Naive thymus-derived CD4-positive, alpha-beta T cell (primary cell): ENCODE data around the gene RAB8B. TPM values are rescaled to one million over a fixed set of nuclear protein-coding genes. Genes with fewer than 3 reads are reported as not detected.
A peak's percentile ranks its signal among the peaks of the same experiment; 100 is the strongest.

Experiments used
- ATAC-seq: fragments of 150-1000 bp; cut with Tn5 transposase; 2 replicates; pipeline ENCODE4 v1.10.0; 2021; ENCODE audit warnings: mild to moderate bottlenecking, moderate library complexity
- CTCF ChIA-PET: fragments of 350-600 bp; sonication (Branson Sonifier 250); formaldehyde crosslinking; loops from one replicate; lab custom pipeline; 2021; ENCODE audit warnings: antibody characterized with exemption; lab: Charles Lee
- POLR2A ChIA-PET: fragments of 350-600 bp; sonication (Branson Sonifier 250); formaldehyde crosslinking; loops from one replicate; lab custom pipeline; 2021; ENCODE audit warnings: antibody characterized with exemption, inconsistent platforms; lab: Charles Lee
- DNase-seq, 9 donors: peaks; one replicate each; pipeline versions ENCODE4 v3.0.0 to v3.0.0-alpha.2; 2020 to 2022; ENCODE audit warnings: mixed read lengths in 1 of 9
- H3K27ac ChIP-seq: one replicate; pipeline ENCODE4 v1.7.0; 2013; ENCODE audit warnings: mild to moderate bottlenecking, low read depth, low read length, moderate library complexity
- H3K27me3 ChIP-seq, 2 donors: one replicate each; pipeline ENCODE4 v1.7.0; 2013; ENCODE audit warnings: low read length in 2 of 2, mild to moderate bottlenecking in 2 of 2, moderate library complexity in 2 of 2; ENCODE audit not compliant: control insufficient read depth in 2 of 2, insufficient read depth in 2 of 2
- H3K36me3 ChIP-seq, 3 experiments: 1 replicate in 2 of 3; 2 replicates in 1 of 3; pipeline ENCODE4 v1.7.0; 2013; ENCODE audit warnings: low read length in 3 of 3, mild to moderate bottlenecking in 3 of 3, moderate library complexity in 1 of 3; ENCODE audit not compliant: insufficient read depth in 3 of 3, control insufficient read depth in 2 of 3
- H3K4me1 ChIP-seq, 2 donors: one replicate each; pipeline ENCODE4 v1.7.0; 2013; ENCODE audit warnings: low read length in 2 of 2, mild to moderate bottlenecking in 2 of 2, moderate library complexity in 1 of 2; ENCODE audit not compliant: control insufficient read depth in 2 of 2, insufficient read depth in 2 of 2
- H3K4me3 ChIP-seq: 2 replicates; pipeline ENCODE4 v1.7.0; 2013; ENCODE audit warnings: mild to moderate bottlenecking, low read length
- H3K9me3 ChIP-seq, 3 experiments: 1 replicate in 2 of 3; 2 replicates in 1 of 3; pipeline ENCODE4 v1.7.0; 2013; ENCODE audit warnings: low read length in 3 of 3; ENCODE audit not compliant: control insufficient read depth in 2 of 3
- H3K27ac Mint-ChIP-seq, 9 donors: one replicate each; pipeline ENCODE4 v1.8.0; 2020 to 2022; ENCODE audit warnings: mixed read lengths in 9 of 9, mild to moderate bottlenecking in 8 of 9, moderate library complexity in 5 of 9, inconsistent platforms in 2 of 9
- H3K27me3 Mint-ChIP-seq, 5 donors: one replicate each; pipeline ENCODE4 v1.8.0; 2021 to 2022; ENCODE audit warnings: mixed read lengths in 5 of 5, mild to moderate bottlenecking in 1 of 5
- H3K36me3 Mint-ChIP-seq, 5 donors: one replicate each; pipeline ENCODE4 v1.8.0; 2020 to 2022; ENCODE audit warnings: mixed read lengths in 5 of 5, mild to moderate bottlenecking in 3 of 5, inconsistent platforms in 1 of 5
- H3K4me1 Mint-ChIP-seq, 7 donors: one replicate each; pipeline ENCODE4 v1.8.0; 2020 to 2022; ENCODE audit warnings: mixed read lengths in 7 of 7, mild to moderate bottlenecking in 3 of 7, inconsistent platforms in 1 of 7
- H3K4me3 Mint-ChIP-seq, 10 donors: one replicate each; pipeline ENCODE4 v1.8.0; 2020 to 2022; ENCODE audit warnings: mild to moderate bottlenecking in 10 of 10, mixed read lengths in 10 of 10, moderate library complexity in 6 of 10, inconsistent platforms in 2 of 10
- H3K9me3 Mint-ChIP-seq, 11 donors: one replicate each; pipeline ENCODE4 v1.8.0; 2020 to 2022; ENCODE audit warnings: mixed read lengths in 11 of 11, mild to moderate bottlenecking in 4 of 11, inconsistent platforms in 1 of 11, moderate library complexity in 1 of 11
- intact Hi-C, 2 donors: fragments of 100-400 bp; cut with micrococcal nuclease; formaldehyde crosslinking; loops; one replicate each; pipeline ENCODE4 v1.15.1; 2023
- polyA plus RNA-seq, 2 donors: library from polyadenylated mRNA; unstranded; fragments of 300-500 nt; fragmentation: Illumina TruSeq; gene quantifications; one replicate each; pipeline ENCODE4 v1.2.3, GENCODE V29; 2021
- total RNA-seq, 6 experiments: library from RNA in 5 of 6; stranded (reverse) in 5 of 6; gene quantifications; 1 replicate in 5 of 6; 2 replicates in 1 of 6; pipeline ENCODE4 v1.2.3 and lab custom pipeline; 2021 to 2026

Gene RAB8B
- total and polyA plus RNA-seq, 7 experiments from 2014 or later: 30.4 to 100 (median 60.6) TPM

DNA sequence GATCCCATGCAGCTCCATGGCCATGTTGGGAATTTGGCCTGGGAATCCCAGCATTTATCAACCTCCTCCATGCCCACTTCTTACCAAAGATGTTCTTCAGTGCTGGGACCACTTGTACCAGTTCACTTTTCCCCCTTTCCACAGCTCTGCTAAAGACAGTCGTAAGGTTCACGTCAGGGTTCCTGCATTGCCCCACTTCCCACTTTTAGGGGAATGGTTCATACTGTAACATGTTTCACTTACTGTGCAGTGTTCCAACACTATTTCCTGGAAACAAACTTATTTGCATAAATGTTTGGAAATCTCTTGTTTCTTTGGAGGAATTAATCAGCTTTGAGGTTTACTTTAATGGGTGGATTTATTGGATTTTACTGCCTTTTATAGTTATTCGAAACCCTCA, 105.0 kb downstream of the RAB8B start:
- ChIA-PET CTCF (interaction anchor here (1.5 kb wide), 1 partner anchor 108 kb away, joined by 3 read pairs; no protein-coding TSS in a partner anchor), POLR2A (no interaction called here)
- Histone ChIP-seq H3K27ac (no peak overlapping the region), H3K27me3 (no peaks in the 10 kb centered on the region), H3K4me1 (no peaks in the 10 kb centered on the region), H3K9me3 (no peaks in the 10 kb centered on the region), H3K4me3 (no peak overlapping the region), H3K36me3 (peaks cover 0 to 15% (median 0%) of the 10 kb centered on the region in 3 experiments)
- intact Hi-C loops: no loop called here
- Mint-ChIP-seq H3K4me3 (no peak overlapping the region), H3K27ac (peak overlapping the region in 1 of 9 donors; percentile 34), H3K36me3 (peaks cover 2 to 50% (median 29%) of the 10 kb centered on the region in 5 donors), H3K27me3 (no peaks in the 10 kb centered on the region), H3K9me3 (no peaks in the 10 kb centered on the region), H3K4me1 (peaks cover 0 to 14% (median 13%) of the 10 kb centered on the region in 7 donors)
- ATAC-seq: no peak
- no peak for DNase-seq

DNA sequence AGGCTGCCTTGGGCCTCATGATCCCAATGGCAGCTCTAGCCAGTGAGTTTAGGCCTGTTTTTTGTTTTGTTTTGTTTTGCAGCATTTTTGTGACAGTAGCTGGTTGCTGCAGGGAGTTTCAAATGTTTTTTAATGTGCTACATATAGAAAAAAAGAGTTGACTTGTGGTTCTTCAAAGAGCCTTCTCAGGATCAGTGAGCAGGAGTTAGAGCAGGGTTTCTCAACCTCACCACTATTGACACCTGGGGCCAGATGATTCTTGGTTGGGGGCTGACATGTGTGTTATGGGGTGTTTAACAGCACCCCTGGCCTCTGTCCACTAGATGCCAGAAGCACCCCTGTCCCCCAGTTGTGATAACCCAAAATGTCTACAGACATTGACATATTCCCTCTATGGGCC, 105.9 kb downstream of the RAB8B start:
- H3K4me1 Mint-ChIP-seq: peaks cover 0 to 14% (median 13%) of the 10 kb centered on the region in 7 donors
- no peaks in the 10 kb centered on the region for H3K27me3 Mint-ChIP-seq
- H3K27ac Mint-ChIP-seq: peak overlapping the region in 2 of 9 donors; percentile 13 to 22
- Histone ChIP-seq H3K27me3 (no peaks in the 10 kb centered on the region), H3K27ac (no peak overlapping the region), H3K4me1 (no peaks in the 10 kb centered on the region), H3K9me3 (no peaks in the 10 kb centered on the region), H3K4me3 (no peak overlapping the region), H3K36me3 (peaks cover 0 to 24% (median 0%) of the 10 kb centered on the region in 3 experiments)
- ChIA-PET POLR2A (no interaction called here), CTCF (interaction anchor here (0.8 to 1.5 kb wide), 2 partner anchors 107 to 772 kb away, joined by 3 read pairs; no protein-coding TSS in a partner anchor)
- H3K9me3 Mint-ChIP-seq: no peaks in the 10 kb centered on the region
- DNase-seq: no peak
- intact Hi-C loops: no loop called here
- peaks cover 2 to 59% (median 38%) of the 10 kb centered on the region in 5 donors for H3K36me3 Mint-ChIP-seq
- no peak overlapping the region for H3K4me3 Mint-ChIP-seq
- ATAC-seq: no peak

DNA sequence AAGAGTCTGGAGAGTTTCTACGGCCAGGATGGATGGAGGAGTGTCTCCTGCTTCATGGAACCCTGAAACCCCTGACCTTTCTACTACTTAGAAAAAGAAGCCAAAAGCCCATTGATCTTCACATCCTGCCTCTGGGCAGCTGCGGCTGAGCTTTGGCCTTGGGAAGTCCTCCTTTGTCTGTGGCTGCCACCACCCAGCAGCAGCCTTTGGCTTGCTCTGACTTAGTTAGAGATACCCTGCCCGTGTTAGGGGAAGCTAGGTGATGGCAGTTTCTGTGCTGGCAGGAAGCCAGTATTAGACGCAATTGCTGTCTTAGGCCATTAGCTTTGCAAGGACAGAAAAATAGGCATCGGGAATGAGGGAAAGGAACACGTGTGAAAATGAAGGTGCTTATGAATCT, 106.8 kb downstream of the RAB8B start:
- Mint-ChIP-seq H3K27ac (no peak overlapping the region), H3K9me3 (no peaks in the 10 kb centered on the region), H3K36me3 (peaks cover 2 to 65% (median 41%) of the 10 kb centered on the region in 5 donors), H3K27me3 (no peaks in the 10 kb centered on the region), H3K4me3 (no peak overlapping the region), H3K4me1 (peaks cover 0 to 14% (median 13%) of the 10 kb centered on the region in 7 donors)
- ChIA-PET POLR2A (interaction anchor here (0.6 kb wide), 1 partner anchor 18 kb away, joined by 3 read pairs; no protein-coding TSS in a partner anchor), CTCF (interaction anchor here (0.8 to 0.9 kb wide), 2 partner anchors 105 to 771 kb away, joined by 3 to 4 read pairs; no protein-coding TSS in a partner anchor)
- Histone ChIP-seq H3K4me3 (no peak overlapping the region), H3K27me3 (no peaks in the 10 kb centered on the region), H3K36me3 (peaks cover 0 to 30% (median 0%) of the 10 kb centered on the region in 3 experiments), H3K4me1 (no peaks in the 10 kb centered on the region), H3K9me3 (no peaks in the 10 kb centered on the region), H3K27ac (no peak overlapping the region)
- intact Hi-C loops: no loop called here
- ATAC-seq: no peak
- DNase-seq: no peak

DNA sequence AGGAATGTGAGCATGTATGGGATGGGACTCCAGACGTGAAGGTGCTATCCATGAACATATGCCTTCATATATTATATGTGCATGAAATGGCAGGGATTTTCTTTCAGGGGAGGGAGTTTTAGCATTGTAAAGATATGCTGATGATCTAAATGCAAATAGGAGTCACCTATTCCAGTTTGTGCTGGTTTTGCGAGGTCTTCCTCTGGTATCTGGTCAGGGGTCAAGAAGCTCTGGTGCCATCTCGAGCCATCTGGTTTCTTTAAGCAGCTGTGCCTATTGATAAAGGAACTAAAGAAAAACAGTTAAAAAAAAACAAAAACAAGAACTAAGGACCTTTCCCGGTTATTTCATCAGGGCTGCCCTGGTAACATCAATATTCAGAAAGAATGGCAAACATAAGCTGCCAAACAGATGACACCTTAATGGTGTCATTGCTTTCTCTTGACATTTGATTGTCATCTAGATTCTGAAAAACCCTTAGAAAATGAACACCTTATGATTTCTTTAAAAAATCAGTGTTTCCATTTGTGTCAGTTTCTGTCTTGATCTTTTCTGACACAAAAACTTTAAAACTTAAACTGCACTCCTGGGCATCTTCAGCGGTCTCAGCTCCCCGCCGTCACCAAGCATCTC, 110.7 kb downstream of the RAB8B start:
- Mint-ChIP-seq H3K4me1 (peaks cover 0 to 12% (median 10%) of the 10 kb centered on the region in 7 donors), H3K36me3 (peaks cover 2 to 67% (median 55%) of the 10 kb centered on the region in 5 donors), H3K27me3 (no peaks in the 10 kb centered on the region), H3K9me3 (no peaks in the 10 kb centered on the region), H3K27ac (peak overlapping the region in 1 of 9 donors; percentile 70), H3K4me3 (no peak overlapping the region)
- Histone ChIP-seq H3K27me3 (no peaks in the 10 kb centered on the region), H3K4me3 (no peak overlapping the region), H3K36me3 (peaks cover 0 to 43% (median 5%) of the 10 kb centered on the region in 3 experiments), H3K27ac (no peak overlapping the region), H3K4me1 (no peaks in the 10 kb centered on the region), H3K9me3 (no peaks in the 10 kb centered on the region)
- POLR2A ChIA-PET: no interaction called here
- intact Hi-C loops: loop anchor here in 1 of 2 donors (10.0 kb wide), 1 partner anchor 135 kb away; no protein-coding TSS in a partner anchor
- DNase-seq: no peak
- no peak for ATAC-seq
- CTCF ChIA-PET: no interaction called here

DNA sequence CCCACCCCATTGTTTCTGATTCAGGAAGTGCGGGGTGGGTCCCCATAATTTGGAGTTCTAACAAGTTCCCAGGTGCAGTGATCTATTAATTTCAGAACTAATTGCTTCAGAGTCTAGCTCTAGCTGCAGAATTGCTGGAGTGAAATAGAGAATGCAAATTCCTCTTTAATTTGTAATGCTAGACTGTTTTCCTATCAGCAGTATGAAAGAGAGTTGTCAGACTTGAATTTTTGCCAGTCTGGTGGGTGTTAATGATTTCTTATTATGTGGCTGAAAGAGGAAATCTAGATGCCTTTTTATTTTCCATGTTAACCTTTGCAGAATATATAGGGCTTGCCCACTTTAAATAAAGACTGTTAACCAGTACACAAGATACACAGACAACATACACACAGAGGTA, 111.7 kb downstream of the RAB8B start:
- Histone ChIP-seq H3K4me1 (no peaks in the 10 kb centered on the region), H3K9me3 (no peaks in the 10 kb centered on the region), H3K4me3 (no peak overlapping the region), H3K27ac (no peak overlapping the region), H3K36me3 (peaks cover 5 to 51% (median 14%) of the 10 kb centered on the region in 3 experiments), H3K27me3 (no peaks in the 10 kb centered on the region)
- POLR2A ChIA-PET: no interaction called here
- CTCF ChIA-PET: no interaction called here
- no peak overlapping the region for H3K27ac Mint-ChIP-seq
- intact Hi-C loops: loop anchor here in 1 of 2 donors (10.0 kb wide), 1 partner anchor 134 kb away; no protein-coding TSS in a partner anchor
- H3K4me3 Mint-ChIP-seq: no peak overlapping the region
- H3K9me3 Mint-ChIP-seq: no peaks in the 10 kb centered on the region
- peaks cover 0 to 6% (median 4%) of the 10 kb centered on the region in 7 donors for H3K4me1 Mint-ChIP-seq
- ATAC-seq (no peak), DNase-seq (no peak)
- peaks cover 2 to 76% (median 57%) of the 10 kb centered on the region in 5 donors for H3K36me3 Mint-ChIP-seq
- H3K27me3 Mint-ChIP-seq: no peaks in the 10 kb centered on the region

DNA sequence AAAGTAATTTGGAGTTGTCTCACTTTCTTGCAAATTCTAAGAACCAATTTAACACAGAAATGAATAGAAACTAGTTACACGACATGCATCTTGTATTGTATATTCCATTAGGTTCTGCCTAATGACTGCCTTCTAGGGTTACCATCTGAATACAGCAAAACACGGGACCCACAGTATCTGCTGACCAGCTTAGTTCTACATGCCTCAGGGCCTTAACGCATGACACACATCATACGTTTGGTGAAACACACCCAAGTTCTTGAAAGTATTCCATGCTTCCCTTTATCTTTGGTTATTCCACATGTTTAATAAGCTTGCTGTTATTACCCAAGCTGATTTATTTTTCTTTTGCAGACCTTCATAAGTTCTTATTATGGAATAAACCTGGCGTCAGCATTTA, 115.9 kb downstream of the RAB8B start:
- DNase-seq (no peak), ATAC-seq (no peak)
- Histone ChIP-seq H3K27me3 (no peaks in the 10 kb centered on the region), H3K9me3 (no peaks in the 10 kb centered on the region), H3K27ac (no peak overlapping the region), H3K36me3 (peaks cover 5 to 38% (median 14%) of the 10 kb centered on the region in 3 experiments), H3K4me1 (no peaks in the 10 kb centered on the region), H3K4me3 (no peak overlapping the region)
- Mint-ChIP-seq H3K36me3 (peaks cover 1 to 67% (median 44%) of the 10 kb centered on the region in 5 donors), H3K4me3 (no peak overlapping the region), H3K27me3 (no peaks in the 10 kb centered on the region), H3K9me3 (peaks cover 0 to under 1% (median 0%) of the 10 kb centered on the region in 11 donors), H3K4me1 (no peaks in the 10 kb centered on the region), H3K27ac (no peak overlapping the region)
- ChIA-PET CTCF (no interaction called here), POLR2A (interaction anchor here (0.6 kb wide), 1 partner anchor 46 kb away, joined by 4 read pairs; no protein-coding TSS in a partner anchor)
- intact Hi-C loops: loop anchor here in 1 of 2 donors (10.0 kb wide), 1 partner anchor 130 kb away; no protein-coding TSS in a partner anchor
